GM10266 (cell line): Measurements from ENCODE around the gene TMEM183A.

Experiments
- DNase-seq: peaks from one replicate; pipeline ENCODE4 v3.0.0; 2012; ENCODE audit errors: extremely low spot score
- TF ChIP-seq, protein P1 (sequence below): IDR thresholded peaks from 2 replicates; pipeline ENCODE4 v1.5.1; 2012; ENCODE audit warnings: mild to moderate bottlenecking, low read depth; ENCODE audit not compliant: control insufficient read depth, insufficient read depth; ENCODE audit errors: missing control alignments

TMEM183A gene

GRCh38 chr1:203033287-203033686, 26.1 kb downstream of the TMEM183A start:
- TF ChIP-seq, protein P1, sequence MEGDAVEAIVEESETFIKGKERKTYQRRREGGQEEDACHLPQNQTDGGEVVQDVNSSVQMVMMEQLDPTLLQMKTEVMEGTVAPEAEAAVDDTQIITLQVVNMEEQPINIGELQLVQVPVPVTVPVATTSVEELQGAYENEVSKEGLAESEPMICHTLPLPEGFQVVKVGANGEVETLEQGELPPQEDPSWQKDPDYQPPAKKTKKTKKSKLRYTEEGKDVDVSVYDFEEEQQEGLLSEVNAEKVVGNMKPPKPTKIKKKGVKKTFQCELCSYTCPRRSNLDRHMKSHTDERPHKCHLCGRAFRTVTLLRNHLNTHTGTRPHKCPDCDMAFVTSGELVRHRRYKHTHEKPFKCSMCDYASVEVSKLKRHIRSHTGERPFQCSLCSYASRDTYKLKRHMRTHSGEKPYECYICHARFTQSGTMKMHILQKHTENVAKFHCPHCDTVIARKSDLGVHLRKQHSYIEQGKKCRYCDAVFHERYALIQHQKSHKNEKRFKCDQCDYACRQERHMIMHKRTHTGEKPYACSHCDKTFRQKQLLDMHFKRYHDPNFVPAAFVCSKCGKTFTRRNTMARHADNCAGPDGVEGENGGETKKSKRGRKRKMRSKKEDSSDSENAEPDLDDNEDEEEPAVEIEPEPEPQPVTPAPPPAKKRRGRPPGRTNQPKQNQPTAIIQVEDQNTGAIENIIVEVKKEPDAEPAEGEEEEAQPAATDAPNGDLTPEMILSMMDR: no peak

GRCh38 chr1:203033917-203034316, 26.7 kb downstream of the TMEM183A start:
- DNase-seq: no peak
- TF ChIP-seq, protein P1: no peak

More at GRCh38 chr1:203033287-203033686, 26.1 kb downstream of the TMEM183A start:
- DNase-seq: no peak

GRCh38 chr1:203034422-203035110, 27.4 kb downstream of the TMEM183A start:
- DNase-seq: no peak
- TF ChIP-seq, protein P1: no peak

DNA sequence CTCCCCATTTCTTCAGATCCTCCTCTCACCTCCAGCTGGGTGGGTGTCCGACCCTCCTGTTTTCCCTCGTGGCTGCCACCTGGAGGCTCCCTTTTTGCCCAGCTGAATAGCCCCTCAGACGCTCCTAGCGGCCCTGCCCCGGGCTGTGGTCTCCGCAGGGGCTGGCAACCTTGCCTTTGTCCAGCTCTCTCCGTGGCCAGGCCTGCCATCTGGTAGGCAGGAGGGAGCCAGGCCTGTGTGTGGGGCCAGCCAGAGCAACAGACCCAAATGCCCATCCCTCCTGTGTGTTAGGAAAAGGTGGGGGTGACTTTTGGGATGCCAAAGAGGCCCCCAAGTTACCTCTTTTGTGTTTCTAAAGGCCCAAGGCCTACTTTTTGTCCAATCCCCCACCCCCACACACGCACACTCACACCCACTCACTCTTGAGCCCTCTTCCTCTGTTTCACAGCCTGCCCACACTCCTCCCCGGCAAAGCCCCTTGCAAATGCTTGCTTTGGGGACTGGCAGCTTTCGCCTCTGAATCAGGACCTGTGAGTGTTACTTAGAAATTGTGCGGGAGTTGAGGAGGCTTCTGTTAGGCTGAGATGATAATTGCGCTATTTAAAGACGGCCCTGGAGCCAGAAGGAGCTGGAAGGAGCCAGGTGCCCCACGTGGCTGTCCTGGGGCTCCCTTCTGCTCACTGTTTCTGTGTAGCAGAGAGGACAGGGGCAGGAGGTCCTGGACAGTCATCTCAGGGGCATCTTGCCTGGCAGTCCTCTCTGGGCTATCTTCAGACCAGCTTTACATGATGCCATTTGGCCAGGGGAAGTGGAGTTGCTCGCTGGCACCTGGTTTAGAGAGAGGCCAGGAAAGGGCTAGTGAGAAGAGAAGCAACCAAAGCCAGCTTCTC, 28.2 kb downstream of the TMEM183A start:
- no peak for DNase-seq
- TF ChIP-seq, protein P1: no peak

- TF ChIP-seq, protein P1: no peak
- DNase-seq: no peak
These were observed 29.0 kb downstream of the TMEM183A start for GRCh38 chr1:203036135-203036534.

DNA sequence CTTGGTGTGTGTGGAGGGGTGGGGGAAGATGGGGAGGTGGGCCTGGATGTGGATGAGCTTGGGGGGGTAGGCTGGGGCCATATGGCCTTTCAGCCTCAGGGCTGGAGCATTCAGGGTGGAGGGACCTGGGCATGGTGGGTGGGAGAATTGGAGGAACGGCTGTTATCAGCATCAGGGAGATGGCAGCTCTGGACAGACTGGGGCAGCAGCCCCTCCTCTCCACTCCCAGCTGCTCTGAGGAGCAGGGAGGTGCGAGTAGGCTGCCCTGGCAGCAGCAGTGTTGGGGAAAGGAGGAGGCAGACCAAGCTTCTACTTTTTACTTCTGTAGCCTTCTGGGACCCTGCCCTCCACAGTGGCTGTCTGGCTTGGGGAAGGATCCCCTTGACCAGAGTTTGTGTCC, 29.4 kb downstream of the TMEM183A start:
- TF ChIP-seq, protein P1: no peak
- DNase-seq: no peak
